Stimulated activated effector memory CD8-positive, alpha-beta T cell treated with anti-CD3 and anti-CD28 coated beads, Interleukin-12 subunit alpha, Interleukin-12 subunit beta, amount 100 ng/mL, for 72 hours (primary cell): Measurements from ENCODE around the gene AGBL3.

Experiments
- ATAC-seq: fragments of 150-1000 bp; cut with Tn5 transposase; 2 replicates; pipeline ENCODE4 v1.10.0; 2021
- DNase-seq, 2 donors: peaks; one replicate each; pipeline ENCODE4 v3.0.0; 2021 to 2022; ENCODE audit warnings: low spot score in 2 of 2
- H3K27ac Mint-ChIP-seq: one replicate; pipeline ENCODE4 v1.8.0; 2022; ENCODE audit warnings: mild to moderate bottlenecking, mixed read lengths
- H3K36me3 Mint-ChIP-seq: one replicate; pipeline ENCODE4 v1.8.0; 2022; ENCODE audit warnings: mild to moderate bottlenecking, mixed read lengths
- H3K4me1 Mint-ChIP-seq: one replicate; pipeline ENCODE4 v1.8.0; 2022; ENCODE audit warnings: mixed read lengths
- H3K4me3 Mint-ChIP-seq: one replicate; pipeline ENCODE4 v1.8.0; 2022; ENCODE audit warnings: mild to moderate bottlenecking, mixed read lengths
- H3K9me3 Mint-ChIP-seq: one replicate; pipeline ENCODE4 v1.8.0; 2022; ENCODE audit warnings: mixed read lengths

Gene AGBL3

DNA sequence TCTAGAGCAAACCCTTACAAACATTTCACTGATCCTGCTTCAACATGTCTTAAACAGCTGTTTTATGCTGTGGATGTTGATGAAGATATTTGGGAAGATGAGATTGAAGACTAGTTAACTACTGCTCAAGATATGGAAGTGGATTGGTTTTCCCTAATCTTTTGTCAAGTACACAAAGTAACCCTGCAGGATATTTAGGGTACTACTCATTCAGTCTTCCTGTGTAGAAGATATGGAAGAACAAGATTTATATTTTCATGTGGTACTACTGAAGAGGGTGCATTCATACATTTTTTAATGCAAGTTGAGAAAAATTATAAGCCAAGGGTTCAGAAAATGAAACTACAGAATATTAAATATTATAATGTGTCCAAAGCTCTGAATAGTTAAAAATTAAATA lies 143.3 kb downstream of the AGBL3 start:
- Mint-ChIP-seq H3K27ac (no peak overlapping the region), H3K4me3 (no peak overlapping the region), H3K4me1 (no peaks in the 10 kb centered on the region), H3K36me3 (no peaks in the 10 kb centered on the region), H3K9me3 (peaks cover 8% of the 10 kb centered on the region)
- DNase-seq, result no peak
- ATAC-seq, result no peak

DNA sequence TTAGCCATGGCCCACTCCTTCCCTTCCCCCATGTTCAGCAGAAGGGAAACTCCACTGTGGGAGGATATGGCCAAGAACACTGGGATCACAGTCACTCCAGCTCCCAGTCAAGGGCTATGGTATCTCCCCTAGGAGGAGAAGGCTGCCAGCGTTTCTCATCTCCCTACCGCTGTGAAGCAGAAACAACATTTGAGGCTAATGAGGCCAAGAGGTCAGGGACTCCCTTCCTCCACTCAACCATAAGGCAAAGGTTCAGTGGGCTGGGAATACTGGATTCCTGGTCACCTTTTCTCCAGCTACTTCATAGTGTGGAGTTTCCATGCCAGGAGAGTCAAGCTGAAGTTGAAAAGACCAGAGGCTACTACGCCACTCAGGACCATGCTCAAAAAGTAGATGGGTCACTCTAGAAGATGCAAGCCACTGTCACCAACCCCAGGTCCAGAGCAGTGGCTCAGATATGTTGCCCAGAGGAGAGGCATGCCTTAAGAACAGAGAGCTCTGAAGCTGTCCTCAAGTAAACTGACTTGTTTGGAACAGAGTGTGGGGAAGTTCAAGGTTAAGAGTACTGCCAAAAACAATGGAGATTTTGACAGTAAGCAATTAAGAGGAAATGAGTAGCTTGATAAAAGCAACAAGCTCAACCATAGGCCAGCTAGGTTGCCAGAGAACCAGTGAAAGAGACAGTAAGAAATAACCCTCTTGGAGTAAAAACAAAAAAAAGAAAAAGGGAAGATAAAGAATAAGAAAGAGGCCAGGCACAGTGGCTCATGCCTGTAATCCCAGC lies 157.8 kb downstream of the AGBL3 start:
- H3K36me3 Mint-ChIP-seq, result peaks cover 4% of the 10 kb centered on the region
- H3K4me3 Mint-ChIP-seq, result no peak overlapping the region
- peaks cover 3% of the 10 kb centered on the region for H3K9me3 Mint-ChIP-seq
- peaks cover 36% of the 10 kb centered on the region for H3K4me1 Mint-ChIP-seq
- ATAC-seq (no peak), DNase-seq (no peak)
- no peak overlapping the region for H3K27ac Mint-ChIP-seq

DNA sequence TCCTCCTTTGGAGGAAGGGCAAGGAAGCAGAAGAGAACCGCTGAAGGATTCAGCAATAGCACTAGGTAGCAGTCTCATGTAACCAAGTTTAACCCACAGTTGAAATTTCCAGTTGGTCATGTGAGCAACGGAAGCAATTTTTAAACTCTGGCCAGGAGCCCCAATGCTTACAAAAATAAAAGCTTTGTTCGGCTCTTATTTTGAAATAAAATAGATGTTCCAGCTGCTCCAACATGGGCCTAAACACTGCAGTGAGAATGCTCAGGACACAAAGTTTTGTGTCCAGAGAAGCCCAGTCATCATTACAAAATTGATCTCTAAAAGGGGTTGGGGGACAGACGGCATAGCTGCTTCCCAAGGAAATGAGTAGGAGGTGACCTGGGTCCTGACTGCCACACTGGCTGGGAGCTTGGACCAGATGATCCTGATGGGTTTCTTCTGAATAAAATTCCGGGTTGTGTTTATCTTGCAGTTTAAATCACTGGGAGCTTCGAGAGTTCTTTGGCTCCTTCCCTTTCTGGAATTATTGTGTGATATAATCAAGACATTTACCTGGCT lies 161.1 kb downstream of the AGBL3 start:
- DNase-seq, result no peak
- peak; percentile 8 for ATAC-seq
- Mint-ChIP-seq H3K9me3 (no peaks in the 10 kb centered on the region), H3K4me1 (peaks cover 63% of the 10 kb centered on the region), H3K36me3 (peaks cover 14% of the 10 kb centered on the region), H3K27ac (peak overlapping the region; percentile 90), H3K4me3 (peak overlapping the region; percentile 74)

DNA sequence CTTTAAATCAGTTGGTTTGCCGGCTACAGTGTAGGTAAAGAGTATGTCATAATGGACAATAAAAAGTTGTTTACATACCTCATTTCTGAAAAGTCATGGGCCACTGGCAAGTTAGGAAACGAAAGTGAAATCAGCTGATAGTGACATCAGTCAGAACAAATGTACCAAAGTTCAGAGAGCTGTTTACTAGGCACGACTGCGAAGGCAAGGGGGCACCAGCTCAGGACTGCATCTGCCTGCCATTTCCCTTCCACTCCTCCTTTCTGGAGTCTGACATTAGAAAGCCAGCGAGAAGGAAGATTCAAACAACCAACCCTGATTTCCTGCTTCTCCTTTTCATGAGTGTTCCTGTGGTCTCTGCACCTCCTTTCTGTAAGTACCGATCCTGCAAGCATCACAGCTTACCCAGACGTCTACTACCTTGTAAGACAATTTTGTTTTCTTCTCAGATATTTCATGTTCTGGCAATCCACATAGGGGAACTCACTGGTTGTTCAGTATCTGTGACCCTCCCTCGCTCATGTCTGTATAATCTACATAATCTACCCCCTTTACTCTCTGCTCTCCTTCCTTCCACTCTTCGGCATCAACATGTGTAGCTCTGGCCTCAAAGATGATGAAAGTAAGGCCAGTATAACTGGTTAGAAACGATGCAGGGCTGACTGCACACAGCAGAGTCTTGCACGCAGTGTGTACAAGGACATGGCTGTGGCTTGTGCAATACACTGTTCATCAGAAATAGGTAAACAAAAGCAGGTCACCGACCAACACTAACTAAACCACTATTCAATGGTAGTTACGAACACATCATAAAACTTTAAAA lies 161.8 kb downstream of the AGBL3 start, which contains the start of gene TMEM140:
TMEM140 (plus strand) TSS at position 174 of the 823 bp plus-strand sequence. CDS start 16,370 bp downstream, outside the sequence.
- ATAC-seq, result peak; percentile 93
- Mint-ChIP-seq H3K4me3 (peak within 1 kb of the TSS; percentile 74), H3K4me1 (peaks cover 70% of the 10 kb centered on the region)

DNA sequence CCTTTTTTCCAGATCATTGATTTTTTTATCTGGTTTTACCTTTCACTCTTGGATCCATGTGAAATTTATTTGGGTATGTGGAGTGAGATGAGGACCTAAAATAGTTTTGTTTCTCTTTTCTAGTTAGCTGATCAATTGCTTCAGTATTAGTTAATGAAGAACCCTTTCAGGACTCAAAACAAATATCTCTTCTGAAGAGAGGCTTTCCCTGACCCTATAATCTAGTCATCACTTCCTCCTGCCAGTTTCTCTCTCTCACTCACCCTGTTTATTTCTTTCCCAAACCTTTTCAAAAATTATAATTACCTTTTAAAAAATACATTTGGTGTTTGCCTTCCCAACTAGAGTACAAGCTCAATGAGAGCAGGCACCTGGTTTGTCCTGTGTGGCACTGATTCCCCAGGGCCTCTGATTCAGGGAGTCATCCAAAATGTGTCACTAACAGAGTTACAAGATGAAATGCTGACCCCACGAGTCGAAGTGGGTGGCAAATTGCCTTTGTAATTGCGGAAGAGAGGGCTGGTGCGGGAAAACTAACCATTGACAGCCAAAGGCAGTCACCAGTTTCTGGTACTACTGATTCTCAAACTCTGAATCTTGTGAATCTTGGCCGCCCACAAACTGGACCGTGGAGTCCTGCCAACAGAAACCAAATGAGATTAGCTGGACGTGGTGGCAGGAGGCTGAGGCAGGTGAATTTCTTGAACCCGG lies 163.9 kb downstream of the AGBL3 start:
- ATAC-seq, result no peak
- Mint-ChIP-seq H3K4me1 (peaks cover 77% of the 10 kb centered on the region), H3K36me3 (peaks cover 28% of the 10 kb centered on the region), H3K27ac (peak overlapping the region; percentile 90), H3K9me3 (peaks cover 9% of the 10 kb centered on the region), H3K4me3 (peak overlapping the region; percentile 74)
- no peak for DNase-seq

More for the DNA sequence above, 161.8 kb downstream of the AGBL3 start, which contains the start of gene TMEM140:
- Mint-ChIP-seq H3K27ac (peak within 1 kb of the TSS; percentile 90), H3K9me3 (no peaks in the 10 kb centered on the region), H3K36me3 (peaks cover 21% of the 10 kb centered on the region)
- DNase-seq, result peak; percentile 35 to 78

DNA sequence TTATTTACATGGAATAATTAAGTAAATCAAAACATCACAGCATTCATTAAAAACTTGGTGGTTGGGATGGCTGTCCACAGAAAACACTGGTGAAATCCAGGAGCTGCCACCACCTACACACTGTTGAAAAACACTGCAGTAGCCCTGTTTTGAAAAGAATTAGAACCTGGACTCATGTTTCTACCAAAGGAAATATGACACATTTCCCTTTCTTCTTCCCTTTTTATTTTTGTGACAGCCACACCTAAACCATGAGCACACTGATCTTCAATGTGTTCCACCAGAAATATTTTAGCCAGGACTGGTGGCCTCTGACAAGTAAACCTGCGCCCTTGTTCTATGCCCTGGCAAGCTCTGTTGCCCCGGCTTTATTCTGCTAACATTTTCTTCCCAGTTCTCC lies 164.8 kb downstream of the AGBL3 start:
- peaks cover 12% of the 10 kb centered on the region for H3K9me3 Mint-ChIP-seq
- H3K4me1 Mint-ChIP-seq, result peaks cover 73% of the 10 kb centered on the region
- H3K36me3 Mint-ChIP-seq, result peaks cover 29% of the 10 kb centered on the region
- H3K27ac Mint-ChIP-seq, result peak overlapping the region; percentile 69
- DNase-seq (no peak), ATAC-seq (no peak)
- peak overlapping the region; percentile 74 for H3K4me3 Mint-ChIP-seq

DNA sequence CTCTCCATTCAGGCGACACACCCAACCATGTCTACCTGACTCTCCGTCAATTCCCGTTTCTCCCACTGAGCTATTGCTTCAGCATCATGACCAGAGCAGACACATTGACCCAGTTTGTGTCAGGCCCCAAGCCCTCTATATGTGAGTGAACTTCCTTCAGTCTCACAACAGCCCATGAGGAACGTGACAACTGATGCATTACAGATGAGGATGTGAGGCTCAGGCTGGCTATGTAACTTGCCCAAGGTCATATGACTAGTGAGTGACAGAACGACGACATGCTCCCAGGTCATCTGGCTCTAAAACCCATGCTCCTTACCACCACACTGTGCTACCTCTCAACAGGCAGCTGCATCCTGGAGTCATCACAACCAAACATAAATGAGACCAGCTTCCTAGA lies 165.2 kb downstream of the AGBL3 start:
- Mint-ChIP-seq H3K9me3 (peaks cover 16% of the 10 kb centered on the region), H3K4me1 (peaks cover 73% of the 10 kb centered on the region), H3K27ac (peak overlapping the region; percentile 69), H3K36me3 (peaks cover 33% of the 10 kb centered on the region), H3K4me3 (peak overlapping the region; percentile 74)
- ATAC-seq, result no peak
- DNase-seq, result no peak

DNA sequence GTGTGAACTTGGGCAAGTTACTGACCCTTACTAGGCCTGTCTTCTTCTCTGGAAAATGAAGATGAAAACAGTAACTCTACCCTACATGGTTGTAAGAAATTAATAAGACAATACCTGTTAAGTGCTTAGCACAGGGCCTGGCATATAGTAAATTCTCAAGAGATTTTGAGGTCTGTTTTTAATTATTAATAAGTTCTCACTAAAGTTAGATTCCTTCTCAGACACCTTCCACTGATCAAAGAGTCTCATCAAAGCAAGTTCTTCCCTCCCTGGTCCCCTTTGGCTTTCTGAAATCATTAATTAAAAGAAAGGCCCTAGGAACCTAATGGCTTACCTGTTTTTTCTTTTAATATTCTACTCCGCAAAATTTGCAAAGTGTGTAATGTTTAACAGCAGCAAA lies 166.1 kb downstream of the AGBL3 start:
- H3K27ac Mint-ChIP-seq, result no peak overlapping the region
- H3K9me3 Mint-ChIP-seq, result peaks cover 23% of the 10 kb centered on the region
- DNase-seq, result no peak
- H3K4me3 Mint-ChIP-seq, result no peak overlapping the region
- peaks cover 39% of the 10 kb centered on the region for H3K36me3 Mint-ChIP-seq
- ATAC-seq, result no peak
- H3K4me1 Mint-ChIP-seq, result peaks cover 72% of the 10 kb centered on the region

DNA sequence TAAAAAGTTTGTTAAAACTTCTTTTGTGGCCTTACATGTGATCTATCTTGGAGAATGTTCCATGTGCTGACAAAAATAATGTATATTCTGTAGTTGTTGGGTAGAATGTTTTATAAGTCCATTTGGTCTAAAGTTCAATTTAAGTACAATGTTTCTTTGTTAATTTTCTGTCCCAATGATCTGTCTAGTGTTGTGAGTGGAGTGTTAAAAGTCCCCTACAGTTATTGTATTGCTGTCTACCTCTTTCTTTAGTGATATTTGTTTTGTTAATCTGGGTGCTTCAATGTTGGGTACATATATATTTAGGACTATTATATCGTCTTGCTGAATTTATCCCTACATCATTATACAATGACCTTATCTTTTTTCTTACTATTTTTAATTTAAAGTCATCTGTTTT lies 168.4 kb downstream of the AGBL3 start:
- ATAC-seq, result no peak
- Mint-ChIP-seq H3K36me3 (peaks cover 39% of the 10 kb centered on the region), H3K4me3 (no peak overlapping the region), H3K4me1 (peaks cover 81% of the 10 kb centered on the region), H3K9me3 (peaks cover 23% of the 10 kb centered on the region), H3K27ac (no peak overlapping the region)
- no peak for DNase-seq

DNA sequence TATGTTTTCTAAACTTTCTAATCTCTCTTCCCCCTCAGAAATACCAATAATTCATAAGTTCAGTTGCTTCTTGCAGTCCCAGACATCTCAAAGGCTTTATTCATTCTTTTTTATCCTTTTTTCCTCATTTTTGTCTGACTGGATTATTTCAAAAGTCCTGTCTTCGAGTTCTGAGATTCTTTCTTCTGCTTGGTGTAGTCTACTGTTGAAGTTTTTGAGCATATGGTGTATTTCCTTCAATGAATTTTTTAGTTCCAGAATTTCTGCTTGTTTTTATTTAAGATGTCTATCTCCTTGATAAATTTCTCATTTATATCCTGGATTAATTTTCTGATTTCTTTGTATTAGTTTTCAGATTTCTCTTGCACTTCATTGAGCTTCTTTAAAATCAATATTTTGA lies 170.0 kb downstream of the AGBL3 start:
- Mint-ChIP-seq H3K4me3 (no peak overlapping the region), H3K36me3 (peaks cover 42% of the 10 kb centered on the region), H3K9me3 (peaks cover 26% of the 10 kb centered on the region), H3K27ac (no peak overlapping the region), H3K4me1 (peaks cover 81% of the 10 kb centered on the region)
- ATAC-seq, result no peak
- no peak for DNase-seq

DNA sequence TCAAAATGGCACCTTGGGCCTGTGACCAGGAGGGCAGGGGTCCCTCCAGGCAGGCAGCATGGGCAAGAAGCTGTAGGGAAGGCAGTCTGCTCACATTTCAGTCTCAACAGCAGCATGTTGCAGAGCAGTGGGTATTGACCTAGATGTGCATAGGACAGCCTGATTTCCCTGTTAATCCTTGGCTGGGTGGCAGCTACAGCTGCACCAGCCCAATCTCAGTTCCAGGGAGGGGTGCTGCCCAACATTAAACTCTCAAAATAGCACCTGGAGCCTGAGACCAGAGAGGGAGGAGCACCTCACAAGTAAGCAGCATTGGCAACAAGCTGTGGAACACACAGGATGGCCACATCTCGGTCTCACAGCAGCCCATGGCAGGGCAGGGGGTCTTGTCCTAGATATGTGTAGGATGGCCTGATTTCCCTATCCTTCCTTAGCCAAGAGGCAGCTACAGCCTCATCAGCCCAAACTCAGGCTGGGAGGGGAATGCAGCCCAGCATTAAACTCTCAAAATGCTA lies 171.9 kb downstream of the AGBL3 start:
- peaks cover 35% of the 10 kb centered on the region for H3K36me3 Mint-ChIP-seq
- no peak overlapping the region for H3K4me3 Mint-ChIP-seq
- no peak for DNase-seq
- ATAC-seq, result no peak
- H3K9me3 Mint-ChIP-seq, result peaks cover 28% of the 10 kb centered on the region
- peak overlapping the region; percentile 94 for H3K27ac Mint-ChIP-seq
- peaks cover 81% of the 10 kb centered on the region for H3K4me1 Mint-ChIP-seq

DNA sequence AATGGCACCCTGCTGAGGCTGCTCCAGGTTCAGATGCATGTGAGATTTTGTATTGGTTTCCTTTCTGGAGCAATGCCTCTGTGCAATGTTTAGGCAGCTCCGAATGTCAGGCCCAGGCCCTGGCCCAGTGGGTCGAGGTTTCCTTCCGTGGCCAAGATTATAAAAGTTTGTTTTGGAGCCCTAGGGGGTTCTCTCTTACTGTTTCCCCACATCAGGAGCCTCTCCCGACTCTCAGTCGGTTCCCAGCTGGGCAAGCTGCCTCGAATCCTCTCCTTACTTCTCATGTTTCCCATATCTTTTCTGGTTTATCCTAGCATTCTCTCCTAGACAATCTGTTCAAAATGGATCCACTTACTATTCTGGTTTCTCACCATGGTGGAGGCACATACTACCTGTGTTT lies 172.6 kb downstream of the AGBL3 start:
- no peak for DNase-seq
- peak overlapping the region; percentile 94 for H3K27ac Mint-ChIP-seq
- H3K36me3 Mint-ChIP-seq, result peaks cover 31% of the 10 kb centered on the region

DNA sequence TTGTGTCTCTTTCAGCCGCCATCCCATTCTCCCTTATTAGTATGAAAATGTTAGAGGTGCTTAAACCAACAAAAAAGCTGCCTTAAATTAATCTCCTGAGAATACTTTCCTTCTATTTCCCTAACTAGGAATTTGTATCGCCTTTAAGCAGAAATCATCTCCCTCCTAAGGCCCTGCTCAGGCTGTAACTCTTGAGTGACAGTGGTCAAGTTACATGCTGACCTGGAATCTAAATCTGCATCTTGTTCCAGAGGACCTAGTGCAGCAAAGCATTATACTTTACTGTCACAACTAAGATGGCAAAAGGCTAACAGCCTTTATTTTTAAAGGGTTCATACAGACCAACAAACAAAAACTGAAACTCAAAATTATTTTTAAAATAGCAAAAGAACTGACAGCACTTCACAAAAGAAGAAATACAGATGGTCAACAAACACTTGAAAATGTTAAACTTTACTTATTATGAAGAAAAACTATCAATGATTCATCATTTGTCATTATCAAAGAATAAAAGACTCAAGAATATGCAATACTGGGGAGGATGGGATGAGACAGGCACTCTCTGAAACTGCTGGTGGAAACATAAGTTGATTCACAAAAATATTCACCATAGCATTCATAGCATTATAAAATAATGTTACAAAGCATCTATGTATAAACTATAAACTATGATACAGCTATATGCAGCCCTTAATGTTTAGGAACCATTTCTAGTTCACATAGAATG lies 173.2 kb downstream of the AGBL3 start:
- peak overlapping the region; percentile 31 for H3K4me3 Mint-ChIP-seq
- DNase-seq (no peak), ATAC-seq (peak; percentile 40)
- peaks cover 35% of the 10 kb centered on the region for H3K36me3 Mint-ChIP-seq
- peaks cover 23% of the 10 kb centered on the region for H3K9me3 Mint-ChIP-seq
- H3K27ac Mint-ChIP-seq, result peak overlapping the region; percentile 94
- peaks cover 77% of the 10 kb centered on the region for H3K4me1 Mint-ChIP-seq

More for the DNA sequence above, 172.6 kb downstream of the AGBL3 start:
- Mint-ChIP-seq H3K4me1 (peaks cover 79% of the 10 kb centered on the region), H3K9me3 (peaks cover 28% of the 10 kb centered on the region), H3K4me3 (no peak overlapping the region)
- ATAC-seq, result no peak
